ENCODE data around the gene LTB4R. TPM values are rescaled to one million over a fixed set of nuclear protein-coding genes. Genes with fewer than 3 reads are reported as not detected.
A peak's percentile ranks its signal among the peaks of the same experiment; 100 is the strongest.

Gene LTB4R
- total and polyA plus RNA-seq, 2 donors (not counting 1 experiment from before 2014, with no cell fraction given) = 0.62 to 0.66 TPM

GRCh38 chr14:24269368-24269767, 41.9 kb upstream of the LTB4R start:
- no peak for DNase-seq (ENCODE audit: low read depth in 2 of 2)
- H3K9ac ChIP-seq (ENCODE audit: insufficient read depth, low read length) = no peak overlapping the region
- no peak overlapping the region for H2AFZ ChIP-seq (ENCODE audit: low read length)
- no peak overlapping the region for H3K4me3 ChIP-seq (replicated peaks in 1 of 4; ENCODE audit: control extremely low read depth in 1 of 4, insufficient read depth in 1 of 4, low read depth in 3 of 4, low read length in 4 of 4)
- peaks cover 9% of the 10 kb centered on the region for H3K36me3 ChIP-seq (ENCODE audit: control insufficient read depth, insufficient read depth, low read length)
- no peak overlapping the region for H3K27ac ChIP-seq (ENCODE audit: insufficient read depth, low read length)
- H3K9me3 ChIP-seq (ENCODE audit: control insufficient read depth, insufficient read depth, low read depth, low read length) = no peaks in the 10 kb centered on the region
- H3K27me3 ChIP-seq (ENCODE audit: control insufficient read depth, insufficient read depth, low read length) = no peaks in the 10 kb centered on the region
- H3K4me1 ChIP-seq (ENCODE audit: control insufficient read depth, extremely low read depth, insufficient read depth, low read length) = no peaks in the 10 kb centered on the region
- no peaks in the 10 kb centered on the region for H4K20me1 ChIP-seq (ENCODE audit: control insufficient read depth, extremely low read depth, insufficient read depth, low read length)
- no peaks in the 10 kb centered on the region for H3K79me2 ChIP-seq (ENCODE audit: control insufficient read depth, insufficient read depth, low read length)
- H3K4me2 ChIP-seq (ENCODE audit: extremely low read depth, insufficient read depth, low read length) = no peak overlapping the region
- TF ChIP-seq EZH2 (IDR thresholded peaks at IDR 0.05; ENCODE audit: low read length, missing control alignments) = no peak
- TF ChIP-seq, protein P1, sequence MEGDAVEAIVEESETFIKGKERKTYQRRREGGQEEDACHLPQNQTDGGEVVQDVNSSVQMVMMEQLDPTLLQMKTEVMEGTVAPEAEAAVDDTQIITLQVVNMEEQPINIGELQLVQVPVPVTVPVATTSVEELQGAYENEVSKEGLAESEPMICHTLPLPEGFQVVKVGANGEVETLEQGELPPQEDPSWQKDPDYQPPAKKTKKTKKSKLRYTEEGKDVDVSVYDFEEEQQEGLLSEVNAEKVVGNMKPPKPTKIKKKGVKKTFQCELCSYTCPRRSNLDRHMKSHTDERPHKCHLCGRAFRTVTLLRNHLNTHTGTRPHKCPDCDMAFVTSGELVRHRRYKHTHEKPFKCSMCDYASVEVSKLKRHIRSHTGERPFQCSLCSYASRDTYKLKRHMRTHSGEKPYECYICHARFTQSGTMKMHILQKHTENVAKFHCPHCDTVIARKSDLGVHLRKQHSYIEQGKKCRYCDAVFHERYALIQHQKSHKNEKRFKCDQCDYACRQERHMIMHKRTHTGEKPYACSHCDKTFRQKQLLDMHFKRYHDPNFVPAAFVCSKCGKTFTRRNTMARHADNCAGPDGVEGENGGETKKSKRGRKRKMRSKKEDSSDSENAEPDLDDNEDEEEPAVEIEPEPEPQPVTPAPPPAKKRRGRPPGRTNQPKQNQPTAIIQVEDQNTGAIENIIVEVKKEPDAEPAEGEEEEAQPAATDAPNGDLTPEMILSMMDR (conservative IDR thresholded peaks at IDR 0.05 in 1 of 2, IDR thresholded peaks at IDR 0.05 in 1 of 2; ENCODE audit: low read depth in 1 of 2, low read length in 2 of 2) = no peak

DNA sequence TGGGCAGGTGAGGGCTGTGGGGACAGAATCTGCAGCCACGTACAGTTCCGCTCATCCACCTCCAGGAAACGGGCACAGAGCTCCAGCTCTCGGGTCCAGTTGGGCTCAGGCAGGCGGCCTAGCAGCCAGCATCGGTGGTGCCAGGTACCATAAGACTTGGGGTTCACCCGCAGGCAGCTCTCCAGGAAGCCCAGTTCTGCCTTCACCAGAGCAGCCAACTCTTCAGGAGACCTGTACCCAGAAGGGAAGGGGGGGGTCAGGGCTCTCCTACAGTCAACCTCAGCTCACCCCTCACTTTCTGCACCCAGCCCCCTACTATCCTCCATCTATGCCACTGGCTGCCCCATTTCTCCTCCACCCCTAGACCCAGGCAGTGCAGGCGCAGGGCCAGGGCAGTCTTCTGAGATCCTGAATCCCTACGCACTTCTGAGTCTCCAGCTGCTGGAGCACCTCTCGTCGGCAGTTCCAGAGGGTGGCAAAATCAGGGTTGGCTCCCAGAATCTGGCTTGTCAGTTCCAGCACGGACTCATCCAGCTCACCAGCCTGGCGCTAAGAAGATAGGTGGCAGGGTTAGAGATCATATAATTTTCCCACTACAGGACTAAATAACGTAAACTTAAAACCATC, 41.3 kb upstream of the LTB4R start:
- no peaks in the 10 kb centered on the region for H3K79me2 ChIP-seq (ENCODE audit: control insufficient read depth, insufficient read depth, low read length)
- H3K4me2 ChIP-seq (ENCODE audit: extremely low read depth, insufficient read depth, low read length) = no peak overlapping the region

DNA sequence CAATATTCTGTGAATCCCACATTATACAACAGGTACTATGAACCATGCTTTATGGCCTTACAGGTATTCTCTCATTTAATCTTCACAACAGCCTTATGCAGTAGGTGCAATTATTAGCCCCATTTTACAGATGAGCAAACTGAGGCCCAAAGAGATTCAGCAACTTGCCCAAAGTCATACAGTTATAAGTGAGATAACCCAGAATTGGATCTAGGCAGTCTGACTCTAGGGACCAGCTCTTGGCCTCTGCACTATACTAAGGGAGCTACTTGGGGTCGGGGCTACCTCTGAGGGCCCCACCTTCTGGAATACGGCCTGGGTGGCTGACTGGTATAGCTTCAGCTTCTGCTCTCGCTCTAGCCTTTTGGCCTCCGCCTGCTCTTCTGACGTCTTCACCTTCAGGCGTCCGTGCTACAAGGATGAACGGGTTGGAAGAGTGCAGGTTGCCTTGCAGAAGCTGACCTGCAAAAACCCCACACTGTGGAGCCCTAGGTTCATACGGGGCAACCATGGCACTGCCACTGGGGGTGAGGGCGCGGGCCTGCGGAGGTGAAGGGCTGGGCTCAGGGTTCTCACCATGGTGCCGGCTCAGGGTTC, 40.7 kb upstream of the LTB4R start:
- Histone ChIP-seq H3K9me3 (ENCODE audit: control insufficient read depth, insufficient read depth, low read depth, low read length) (no peaks in the 10 kb centered on the region), H3K4me1 (ENCODE audit: control insufficient read depth, extremely low read depth, insufficient read depth, low read length) (no peaks in the 10 kb centered on the region), H4K20me1 (ENCODE audit: control insufficient read depth, extremely low read depth, insufficient read depth, low read length) (no peaks in the 10 kb centered on the region), H3K27me3 (ENCODE audit: control insufficient read depth, insufficient read depth, low read length) (no peaks in the 10 kb centered on the region), H3K36me3 (ENCODE audit: control insufficient read depth, insufficient read depth, low read length) (peaks cover 9% of the 10 kb centered on the region), H3K79me2 (ENCODE audit: control insufficient read depth, insufficient read depth, low read length) (no peaks in the 10 kb centered on the region), H2AFZ (ENCODE audit: low read length) (peak overlapping the region; percentile 89), H3K4me2 (ENCODE audit: extremely low read depth, insufficient read depth, low read length) (peak overlapping the region; percentile 89), H3K9ac (ENCODE audit: insufficient read depth, low read length) (peak overlapping the region; percentile 99), H3K4me3 (replicated peaks in 1 of 4; ENCODE audit: control extremely low read depth in 1 of 4, insufficient read depth in 1 of 4, low read depth in 3 of 4, low read length in 4 of 4) (peak overlapping the region; percentile 67 to 99 (median 94)), H3K27ac (ENCODE audit: insufficient read depth, low read length) (peak overlapping the region; percentile 99)
- no peak for TF ChIP-seq EZH2 (IDR thresholded peaks at IDR 0.05; ENCODE audit: low read length, missing control alignments)
- TF ChIP-seq, protein P1 (conservative IDR thresholded peaks at IDR 0.05 in 1 of 2, IDR thresholded peaks at IDR 0.05 in 1 of 2; ENCODE audit: low read depth in 1 of 2, low read length in 2 of 2) = no peak
- DNase-seq (ENCODE audit: low read depth in 2 of 2) = peak in 1 of 2 donors; percentile 5

More for the DNA sequence above, 41.3 kb upstream of the LTB4R start:
- TF ChIP-seq, protein P1 (conservative IDR thresholded peaks at IDR 0.05 in 1 of 2, IDR thresholded peaks at IDR 0.05 in 1 of 2; ENCODE audit: low read depth in 1 of 2, low read length in 2 of 2) = no peak
- TF ChIP-seq EZH2 (IDR thresholded peaks at IDR 0.05; ENCODE audit: low read length, missing control alignments) = no peak
- Histone ChIP-seq H3K27ac (ENCODE audit: insufficient read depth, low read length) (no peak overlapping the region), H3K36me3 (ENCODE audit: control insufficient read depth, insufficient read depth, low read length) (peaks cover 9% of the 10 kb centered on the region), H2AFZ (ENCODE audit: low read length) (no peak overlapping the region), H3K9ac (ENCODE audit: insufficient read depth, low read length) (no peak overlapping the region), H3K27me3 (ENCODE audit: control insufficient read depth, insufficient read depth, low read length) (no peaks in the 10 kb centered on the region), H4K20me1 (ENCODE audit: control insufficient read depth, extremely low read depth, insufficient read depth, low read length) (no peaks in the 10 kb centered on the region), H3K4me1 (ENCODE audit: control insufficient read depth, extremely low read depth, insufficient read depth, low read length) (no peaks in the 10 kb centered on the region), H3K4me3 (replicated peaks in 1 of 4; ENCODE audit: control extremely low read depth in 1 of 4, insufficient read depth in 1 of 4, low read depth in 3 of 4, low read length in 4 of 4) (no peak overlapping the region), H3K9me3 (ENCODE audit: control insufficient read depth, insufficient read depth, low read depth, low read length) (no peaks in the 10 kb centered on the region)
- no peak for DNase-seq (ENCODE audit: low read depth in 2 of 2)

All from fibroblast of lung (primary cell).